ENCODE results near the gene MYMX. TPM values are rescaled to one million over a fixed set of nuclear protein-coding genes. Genes with fewer than 3 reads are reported as not detected.

The MYMX gene
- total RNA-seq, 1 experiment from 2014 or later: not detected

GRCh38 chr6:44198684-44199083 lies 18.0 kb upstream of the MYMX start:
- Mint-ChIP-seq H3K27ac (ENCODE audit: unreplicated experiment) (no peak overlapping the region), H3K36me3 (ENCODE audit: insufficient read depth, unreplicated experiment) (no peaks in the 10 kb centered on the region), H3K4me1 (ENCODE audit: low read depth, unreplicated experiment) (peaks cover 6% of the 10 kb centered on the region), H3K27me3 (ENCODE audit: unreplicated experiment) (peaks cover 14% of the 10 kb centered on the region), H3K9me3 (ENCODE audit: low read depth, unreplicated experiment) (no peaks in the 10 kb centered on the region), H3K4me3 (ENCODE audit: low read depth, unreplicated experiment) (no peak overlapping the region)
- CTCF ChIA-PET: interaction anchor here (0.7 kb wide), 1 partner anchor 87 kb away, joined by 4 read pairs; no protein-coding TSS in a partner anchor
- no TSS peak for BruUV-seq (replicated peaks)
- TF ChIP-seq CTCF (IDR thresholded peaks at IDR 0.05; ENCODE audit: unreplicated experiment): no peak
- no peak for DNase-seq
- intact Hi-C loops (cut with micrococcal nuclease; ENCODE audit: unreplicated experiment): no loop called here

GRCh38 chr6:44199883-44200282 lies 16.8 kb upstream of the MYMX start:
- DNase-seq: no peak
- Mint-ChIP-seq H3K27ac (ENCODE audit: unreplicated experiment) (no peak overlapping the region), H3K9me3 (ENCODE audit: low read depth, unreplicated experiment) (no peaks in the 10 kb centered on the region), H3K27me3 (ENCODE audit: unreplicated experiment) (peaks cover 2% of the 10 kb centered on the region), H3K36me3 (ENCODE audit: insufficient read depth, unreplicated experiment) (no peaks in the 10 kb centered on the region), H3K4me1 (ENCODE audit: low read depth, unreplicated experiment) (peaks cover 18% of the 10 kb centered on the region), H3K4me3 (ENCODE audit: low read depth, unreplicated experiment) (no peak overlapping the region)
- no TSS peak for BruUV-seq (replicated peaks)
- CTCF ChIA-PET: interaction anchor here (1.3 kb wide), 1 partner anchor 19 kb away, joined by 4 read pairs; no protein-coding TSS in a partner anchor
- TF ChIP-seq CTCF (IDR thresholded peaks at IDR 0.05; ENCODE audit: unreplicated experiment): no peak
- intact Hi-C loops (cut with micrococcal nuclease; ENCODE audit: unreplicated experiment): no loop called here

GRCh38 chr6:44201200-44201599 lies 15.5 kb upstream of the MYMX start:
- no peaks in the 10 kb centered on the region for H3K9me3 Mint-ChIP-seq (ENCODE audit: low read depth, unreplicated experiment)
- CTCF ChIA-PET: interaction anchor here (1.3 kb wide), 1 partner anchor 18 kb away, joined by 4 read pairs; no protein-coding TSS in a partner anchor
- intact Hi-C loops (cut with micrococcal nuclease; ENCODE audit: unreplicated experiment): no loop called here
- no peaks in the 10 kb centered on the region for H3K36me3 Mint-ChIP-seq (ENCODE audit: insufficient read depth, unreplicated experiment)
- H3K4me1 Mint-ChIP-seq (ENCODE audit: low read depth, unreplicated experiment): peaks cover 21% of the 10 kb centered on the region
- no TSS peak for BruUV-seq (replicated peaks)
- no peak overlapping the region for H3K4me3 Mint-ChIP-seq (ENCODE audit: low read depth, unreplicated experiment)
- DNase-seq: no peak
- H3K27me3 Mint-ChIP-seq (ENCODE audit: unreplicated experiment): no peaks in the 10 kb centered on the region
- H3K27ac Mint-ChIP-seq (ENCODE audit: unreplicated experiment): no peak overlapping the region
- TF ChIP-seq CTCF (IDR thresholded peaks at IDR 0.05; ENCODE audit: unreplicated experiment): no peak

- DNase-seq: no peak
- CTCF ChIA-PET: no interaction called here
- Mint-ChIP-seq H3K4me1 (ENCODE audit: low read depth, unreplicated experiment) (peaks cover 21% of the 10 kb centered on the region), H3K36me3 (ENCODE audit: insufficient read depth, unreplicated experiment) (no peaks in the 10 kb centered on the region), H3K9me3 (ENCODE audit: low read depth, unreplicated experiment) (no peaks in the 10 kb centered on the region), H3K27ac (ENCODE audit: unreplicated experiment) (no peak overlapping the region), H3K4me3 (ENCODE audit: low read depth, unreplicated experiment) (no peak overlapping the region), H3K27me3 (ENCODE audit: unreplicated experiment) (no peaks in the 10 kb centered on the region)
- intact Hi-C loops (cut with micrococcal nuclease; ENCODE audit: unreplicated experiment): no loop called here
- BruUV-seq (replicated peaks): no TSS peak
- TF ChIP-seq CTCF (IDR thresholded peaks at IDR 0.05; ENCODE audit: unreplicated experiment): no peak
These were observed 15.0 kb upstream of the MYMX start for GRCh38 chr6:44201638-44202303.
